WTC11 (cell line): ENCODE measurements around the gene TAGLN3. TPM values are rescaled to one million over a fixed set of nuclear protein-coding genes. Genes with fewer than 3 reads are reported as not detected.

ENCODE experiments used
- ATAC-seq: fragments of 200-7000 bp; cut with Tn5 transposase; 2 replicates; pipeline ENCODE4 v1.10.0; 2021; ENCODE audit warnings: mild to moderate bottlenecking, moderate library complexity
- CTCF ChIA-PET: fragments of 300-600 bp; sonication (Branson Sonifier 250); formaldehyde crosslinking; loops from one replicate; lab custom pipeline; 2021; ENCODE audit warnings: antibody characterized with exemption; lab: Charles Lee
- POLR2A ChIA-PET: fragments of 350-600 bp; sonication (Branson Sonifier 250); formaldehyde crosslinking; loops from one replicate; lab custom pipeline; 2021; ENCODE audit warnings: antibody characterized with exemption; lab: Charles Lee
- DNase-seq: peaks from one replicate; pipeline ENCODE4 v3.0.0; 2021; ENCODE audit warnings: low spot score
- H3K27ac Mint-ChIP-seq: 2 replicates; pipeline ENCODE4 v1.8.0; 2021; ENCODE audit warnings: mixed read lengths
- H3K27me3 Mint-ChIP-seq: 2 replicates; pipeline ENCODE4 v1.8.0; 2021; ENCODE audit warnings: low read depth, mild to moderate bottlenecking, moderate library complexity, mixed read lengths
- H3K36me3 Mint-ChIP-seq: 2 replicates; pipeline ENCODE4 v1.8.0; 2021; ENCODE audit warnings: mixed read lengths
- H3K4me1 Mint-ChIP-seq: 2 replicates; pipeline ENCODE4 v1.8.0; 2022; ENCODE audit warnings: mixed read lengths
- H3K4me3 Mint-ChIP-seq: 2 replicates; pipeline ENCODE4 v1.8.0; 2021; ENCODE audit warnings: mild to moderate bottlenecking, moderate library complexity, mixed read lengths
- H3K9me3 Mint-ChIP-seq: 2 replicates; pipeline ENCODE4 v1.8.0; 2021; ENCODE audit warnings: mixed read lengths
- ATF2 ChIP-seq: sonication (generic); formaldehyde crosslinking; IDR thresholded peaks from 2 replicates; pipeline ENCODE4 v1.8.1; 2022; ENCODE audit warnings: low read depth, missing genetic modification reagents, borderline replicate concordance
- ATF3 ChIP-seq: sonication (generic); formaldehyde crosslinking; conservative IDR thresholded peaks from 2 replicates; pipeline ENCODE4 v1.8.1; 2022; ENCODE audit warnings: mild to moderate bottlenecking, missing genetic modification reagents
- CBFB ChIP-seq: sonication (generic); formaldehyde crosslinking; IDR thresholded peaks from 2 replicates; pipeline ENCODE4 v1.8.1; 2022; ENCODE audit warnings: mild to moderate bottlenecking, low read depth, missing genetic modification reagents
- CTCF ChIP-seq: fragments of 200-600 bp; IDR thresholded peaks from 2 replicates; pipeline ENCODE4 v1.8.0; 2022; ENCODE audit warnings: antibody characterized with exemption
- GTF2I ChIP-seq: fragments of 250-450 bp; sonication (Bioruptor Pico); conservative IDR thresholded peaks from 2 replicates; pipeline ENCODE4 v1.4.0; 2021; ENCODE audit warnings: mild to moderate bottlenecking
- IRF1 ChIP-seq: sonication (generic); formaldehyde crosslinking; IDR thresholded peaks from 2 replicates; pipeline ENCODE4 v1.8.0; 2023; ENCODE audit warnings: missing genetic modification reagents
- IRF2 ChIP-seq: sonication (generic); formaldehyde crosslinking; IDR thresholded peaks from 2 replicates; pipeline ENCODE4 v1.8.0; 2022; ENCODE audit warnings: low read depth, missing genetic modification reagents, borderline replicate concordance
- JAZF1 ChIP-seq: fragments of 250-450 bp; sonication (Bioruptor Pico); IDR thresholded peaks from 2 replicates; pipeline ENCODE4 v1.9.0; 2021; ENCODE audit warnings: moderate library complexity, mild to moderate bottlenecking, inconsistent platforms
- MLX ChIP-seq: sonication (generic); formaldehyde crosslinking; IDR thresholded peaks from 2 replicates; pipeline ENCODE4 v1.8.1; 2023; ENCODE audit warnings: mild to moderate bottlenecking, missing genetic modification reagents, moderate library complexity
- OVOL2 ChIP-seq: fragments of 250-450 bp; sonication (Bioruptor Pico); IDR thresholded peaks from 2 replicates; pipeline ENCODE4 v1.9.0; 2021; ENCODE audit warnings: mild to moderate bottlenecking, borderline replicate concordance
- PRDM15 ChIP-seq: sonication (generic); formaldehyde crosslinking; IDR thresholded peaks from 2 replicates; pipeline ENCODE4 v1.8.0; 2022; ENCODE audit warnings: missing genetic modification reagents
- PRRX2 ChIP-seq: fragments of 250-450 bp; sonication (Bioruptor Pico); IDR thresholded peaks from 2 replicates; pipeline ENCODE4 v1.8.0; 2021; ENCODE audit warnings: mild to moderate bottlenecking
- RELA ChIP-seq: sonication (generic); formaldehyde crosslinking; IDR thresholded peaks from 2 replicates; pipeline ENCODE4 v1.8.1; 2022; ENCODE audit warnings: missing genetic modification reagents, mild to moderate bottlenecking, borderline replicate concordance
- SMAD3 ChIP-seq: sonication (generic); formaldehyde crosslinking; IDR thresholded peaks from 2 replicates; pipeline ENCODE4 v1.8.0; 2022; ENCODE audit warnings: missing genetic modification reagents, mild to moderate bottlenecking, borderline replicate concordance
- SMAD4 ChIP-seq: sonication (generic); formaldehyde crosslinking; IDR thresholded peaks from 2 replicates; pipeline ENCODE4 v1.8.0; 2022; ENCODE audit warnings: mild to moderate bottlenecking, missing genetic modification reagents
- SOX15 ChIP-seq: fragments of 250-450 bp; sonication (Bioruptor Pico); IDR thresholded peaks from 2 replicates; pipeline ENCODE4 v1.9.0; 2021; ENCODE audit warnings: mild to moderate bottlenecking
- ZNF121 ChIP-seq: sonication (generic); formaldehyde crosslinking; IDR thresholded peaks from 2 replicates; pipeline ENCODE4 v1.8.0; 2023; ENCODE audit warnings: missing genetic modification reagents
- ZNF425 ChIP-seq: fragments of 250-450 bp; sonication (Bioruptor Pico); conservative IDR thresholded peaks from 2 replicates; pipeline ENCODE4 v1.9.0; 2021; ENCODE audit warnings: mild to moderate bottlenecking
- ZSCAN18 ChIP-seq: fragments of 250-450 bp; sonication (Bioruptor Pico); IDR thresholded peaks from 2 replicates; pipeline ENCODE4 v2.1.2; 2022; ENCODE audit warnings: mild to moderate bottlenecking, moderate library complexity
- total RNA-seq: library from RNA; stranded (reverse); gene quantifications from 3 replicates; pipeline ENCODE4 v1.2.3, GENCODE V29; 2021

Gene TAGLN3
- total RNA-seq, 1 experiment from 2014 or later, result 2.8 TPM

GRCh38 chr3:112041321-112041720, 42.6 kb downstream of the TAGLN3 start:
- Mint-ChIP-seq H3K9me3 (peaks cover 24% of the 10 kb centered on the region), H3K27me3 (no peaks in the 10 kb centered on the region)
- DNase-seq (no peak), ATAC-seq (no peak; the same call in 1 of the 2 replicates)
- POLR2A ChIA-PET, result no interaction called here
- no peak for TF ChIP-seq CBFB (CRISPR knock-in tag)
- no peak for TF ChIP-seq SOX15 (CRISPR knock-in tag)
- no peak for TF ChIP-seq CTCF
- TF ChIP-seq ZNF425 (CRISPR knock-in tag), result no peak
- no peak for TF ChIP-seq PRDM15
- TF ChIP-seq ZSCAN18 (CRISPR knock-in tag), result no peak
- TF ChIP-seq, all 79 proteins: peak for 0
- Mint-ChIP-seq H3K4me1 (peaks cover 21% of the 10 kb centered on the region), H3K4me3 (no peak overlapping the region), H3K36me3 (peaks cover 23% of the 10 kb centered on the region), H3K27ac (no peak overlapping the region)
- CTCF ChIA-PET, result interaction anchor here (0.7 to 4.1 kb wide), 7 partner anchors 15 to 329 kb away, joined by 3 to 38 read pairs (median 3); partner anchors contain the start of gene ABHD10

- ChIA-PET POLR2A (no interaction called here), CTCF (interaction anchor here (0.6 to 4.1 kb wide), 29 partner anchors 10 to 376 kb away, joined by 3 to 38 read pairs (median 4); partner anchors contain the start of genes ABHD10 and C3orf52)
- H3K27me3 Mint-ChIP-seq, result no peaks in the 10 kb centered on the region
- H3K27ac Mint-ChIP-seq, result no peak overlapping the region
- DNase-seq (no peak), ATAC-seq (no peak)
- TF ChIP-seq JAZF1, result no peak
- no peak for TF ChIP-seq ATF3
- no peak for TF ChIP-seq MLX (CRISPR knock-in tag)
- TF ChIP-seq ZNF121 (CRISPR knock-in tag), result no peak
- TF ChIP-seq ATF2 (CRISPR knock-in tag), result no peak
- TF ChIP-seq RELA (CRISPR knock-in tag), result no peak
- TF ChIP-seq GTF2I (CRISPR knock-in tag), result no peak
- no peak for TF ChIP-seq SMAD4
- no peak for TF ChIP-seq OVOL2 (CRISPR knock-in tag)
- TF ChIP-seq IRF2 (CRISPR knock-in tag), result no peak
- no peak for TF ChIP-seq SMAD3 (CRISPR knock-in tag)
- TF ChIP-seq PRRX2, result no peak
- no peak for TF ChIP-seq IRF1 (CRISPR knock-in tag)
- no peak overlapping the region for H3K4me3 Mint-ChIP-seq
- peaks cover 9% of the 10 kb centered on the region for H3K9me3 Mint-ChIP-seq
- peaks cover 26% of the 10 kb centered on the region for H3K4me1 Mint-ChIP-seq
- H3K36me3 Mint-ChIP-seq, result peaks cover 8% of the 10 kb centered on the region
Measured at GRCh38 chr3:112042842-112043280, 44.1 kb downstream of the TAGLN3 start.
